Myocyte (in vitro differentiated cells): ENCODE results near the gene PDLIM3. TPM values are rescaled to one million over a fixed set of nuclear protein-coding genes. Genes with fewer than 3 reads are reported as not detected.
"Not testable (repeated sequence)": the region's sequence is repeated elsewhere in the genome, so short reads cannot be mapped to it uniquely, and the experiment has no call there.

Experiments
- DNase-seq: peaks from one replicate; pipeline ENCODE4 v3.0.0-alpha.2; 2012; ENCODE audit warnings: low read depth
- total RNA-seq: library from RNA; depleted of rRNA; stranded (reverse); fragments of >200 nt; gene quantifications from 2 replicates; pipeline ENCODE4 v1.2.3, GENCODE V29; 2014

PDLIM3 gene
- total RNA-seq, 1 donor from 2014 or later: 5,295 TPM

DNA sequence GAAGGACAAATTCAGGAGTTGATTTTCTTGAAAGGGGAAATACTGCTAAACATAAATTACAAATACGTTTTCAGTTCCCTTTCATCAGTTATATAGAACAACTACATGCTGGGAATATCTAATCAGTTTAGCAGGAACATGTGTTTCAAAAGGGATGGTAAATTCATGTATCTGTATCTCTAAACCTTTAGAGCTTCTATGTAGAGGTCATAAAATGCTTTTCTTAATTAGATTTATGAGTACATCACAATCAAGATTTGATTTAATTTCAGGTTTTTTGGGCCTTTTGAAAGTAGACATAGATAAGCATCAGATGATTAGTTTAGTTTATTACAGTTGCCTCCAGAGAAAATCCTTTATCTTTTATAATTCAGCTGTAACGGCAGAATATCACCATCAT lies 12.9 kb downstream of the PDLIM3 start:
- no peak for DNase-seq

DNA sequence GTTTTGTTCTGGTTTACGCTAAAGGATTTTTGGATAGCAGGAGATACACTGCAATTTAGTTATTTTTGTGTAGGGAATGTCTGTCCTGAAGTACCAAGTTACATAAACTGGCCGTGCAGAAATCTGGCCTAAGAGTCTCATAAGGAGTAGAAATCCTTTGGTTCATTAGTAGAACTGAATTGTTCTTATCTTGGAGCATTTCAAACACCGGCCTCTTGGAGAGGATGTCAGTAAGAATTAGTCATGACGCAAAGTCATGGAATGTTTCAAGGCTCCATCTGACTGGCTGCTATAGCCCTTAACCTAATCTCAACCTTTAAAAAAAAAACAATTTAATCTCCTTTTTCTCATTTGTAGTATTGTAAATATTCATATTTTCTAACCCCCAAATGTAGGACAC lies 15.2 kb downstream of the PDLIM3 start:
- no peak for DNase-seq

DNA sequence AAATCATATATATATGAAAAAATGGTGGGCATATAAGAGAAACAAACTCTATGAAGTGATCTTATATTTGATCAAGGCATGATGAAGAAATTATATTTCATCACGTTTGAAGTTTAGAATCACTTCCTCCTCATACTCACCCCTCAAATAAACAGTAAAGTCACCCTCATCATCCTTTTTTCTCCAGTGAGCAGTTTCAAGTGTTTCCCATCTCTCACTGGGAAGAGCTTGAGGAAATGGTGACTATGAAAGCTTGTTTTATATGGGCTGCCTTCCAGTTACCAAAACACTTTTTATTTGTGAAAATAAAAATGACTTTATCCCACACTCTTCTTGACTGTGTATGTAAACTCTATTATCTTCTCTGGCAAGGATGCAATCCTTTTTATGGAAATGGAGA lies 16.8 kb downstream of the PDLIM3 start:
- no peak for DNase-seq

DNA sequence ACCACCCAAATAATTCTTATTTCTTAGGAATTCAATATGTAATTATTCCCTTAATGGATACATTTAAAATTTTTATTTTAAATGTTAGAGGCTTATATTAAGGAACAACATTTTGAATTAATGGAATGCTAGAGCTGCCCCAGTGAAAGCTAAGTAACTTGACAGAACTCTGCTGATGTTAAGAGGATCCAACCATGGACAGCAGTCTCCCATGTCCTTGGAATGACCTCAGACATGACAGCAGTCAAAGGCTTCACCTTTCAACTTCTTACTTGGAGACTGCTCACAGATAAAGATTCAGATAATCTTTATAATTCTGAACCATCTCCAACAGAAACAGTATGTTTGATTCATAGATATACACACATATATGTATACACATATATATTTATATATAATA lies 17.2 kb downstream of the PDLIM3 start:
- DNase-seq: no peak

DNA sequence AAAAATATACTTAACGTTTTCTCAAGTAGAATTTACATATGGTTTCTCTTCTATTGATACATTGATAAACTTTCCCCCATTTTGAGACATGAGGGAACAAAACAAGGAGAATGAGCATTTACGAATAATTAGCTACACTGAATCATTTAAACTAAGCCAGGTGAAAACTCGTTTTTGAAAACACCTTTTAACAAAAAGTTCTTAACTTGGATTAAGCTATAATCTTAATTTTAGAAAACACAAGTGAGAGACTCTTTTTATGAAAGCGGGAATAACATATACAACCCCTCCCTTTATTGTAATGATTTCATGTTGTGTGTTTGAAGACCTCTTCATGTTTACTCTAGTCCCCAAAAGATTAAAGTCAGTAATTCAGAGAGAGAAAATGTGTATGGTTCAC lies 20.1 kb downstream of the PDLIM3 start:
- DNase-seq: no peak

DNA sequence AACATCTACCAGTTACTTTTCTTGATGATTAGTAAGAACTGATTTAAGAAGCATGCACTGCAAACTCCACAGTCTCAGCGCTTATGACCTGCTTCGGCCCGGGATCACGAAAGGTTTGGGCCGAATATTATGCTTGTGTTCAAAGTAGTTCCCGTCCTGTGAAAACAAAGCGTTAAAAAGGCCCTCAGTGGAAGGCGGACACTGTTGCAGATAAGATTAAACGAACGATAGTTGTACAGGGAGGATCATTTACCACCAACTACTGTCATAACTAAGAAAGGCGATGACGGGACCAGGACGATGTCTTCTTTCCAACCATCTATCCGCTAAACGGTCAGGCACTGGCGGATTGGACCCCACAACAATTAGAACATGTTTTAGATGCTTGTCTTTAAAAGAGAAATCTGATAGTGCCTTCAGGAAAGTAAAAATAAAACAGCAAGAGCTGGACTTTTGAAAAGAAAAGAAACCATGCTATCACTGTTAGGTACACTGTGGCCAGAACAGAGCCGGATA lies 21.1 kb downstream of the PDLIM3 start:
- DNase-seq: no peak

DNA sequence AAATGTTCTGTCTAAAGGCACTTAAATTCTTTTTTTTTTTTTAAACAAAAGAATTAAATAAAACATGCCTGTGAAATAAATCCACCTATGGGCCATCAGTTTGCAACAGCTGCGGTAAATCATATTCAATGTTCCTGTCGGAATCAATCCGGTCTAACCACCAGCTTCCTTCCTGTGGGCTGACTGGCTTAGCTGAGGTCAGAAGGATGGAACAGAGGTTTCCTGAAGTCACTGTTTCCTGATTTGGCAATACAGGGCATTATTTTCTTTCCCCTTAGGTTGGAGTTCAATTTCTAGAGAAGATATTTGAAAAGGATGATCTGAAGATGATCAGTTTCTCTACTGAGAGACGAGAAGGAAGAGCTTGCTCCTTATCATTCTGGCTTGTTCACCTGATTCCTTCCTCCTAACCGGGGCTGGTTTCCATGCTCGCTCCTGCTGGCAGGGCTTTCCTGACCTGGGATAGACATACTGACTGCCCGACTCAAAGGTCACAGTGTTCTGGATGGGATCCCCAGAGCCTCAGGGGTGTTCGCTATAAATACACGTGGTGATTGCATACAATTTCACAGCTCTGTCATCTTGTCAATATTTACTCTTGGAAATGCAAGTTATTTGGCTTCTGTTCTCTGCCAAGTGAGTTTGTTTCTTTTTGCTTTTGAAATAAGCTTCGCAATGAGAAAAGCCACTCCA lies 21.7 kb downstream of the PDLIM3 start:
- peak; percentile 74 for DNase-seq

DNA sequence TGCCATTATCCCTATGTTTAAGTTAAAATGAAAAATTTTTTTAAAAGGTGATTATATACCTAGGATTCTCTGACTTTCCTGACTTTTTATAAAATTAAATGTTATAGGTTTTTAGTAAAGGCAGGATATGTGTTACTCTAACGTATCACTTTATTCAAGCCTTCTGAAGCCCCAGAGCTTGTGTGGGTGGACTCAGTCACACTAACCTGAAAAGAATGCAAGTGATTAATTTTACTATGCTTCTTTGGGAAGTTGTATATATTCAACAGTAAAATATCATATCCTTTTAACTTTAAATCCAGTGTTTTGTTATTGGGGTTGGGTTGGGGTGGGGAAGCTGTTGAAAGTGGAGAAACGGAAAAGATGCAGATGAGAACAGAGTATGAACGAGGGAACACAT lies 22.8 kb downstream of the PDLIM3 start:
- DNase-seq: no peak

DNA sequence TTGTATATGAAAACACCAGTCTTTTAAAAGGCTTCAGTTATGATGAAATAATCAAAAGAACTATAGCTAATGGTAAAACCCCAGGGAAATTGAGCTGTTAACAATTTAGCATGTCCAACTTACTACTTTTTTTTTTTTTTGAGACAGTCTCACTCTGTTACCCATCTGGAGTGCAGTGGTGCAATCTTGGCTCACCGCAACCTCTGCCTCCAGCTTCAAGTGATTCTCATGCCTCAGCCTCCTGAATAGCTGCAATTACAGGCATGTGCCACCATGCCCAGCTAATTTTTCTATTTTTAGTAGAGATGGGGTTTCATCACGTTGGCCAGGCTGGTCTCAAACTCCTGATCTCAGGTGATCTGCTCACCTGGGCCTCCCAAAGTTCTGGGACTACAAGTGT lies 24.1 kb downstream of the PDLIM3 start:
- not testable (repeated sequence) for DNase-seq

DNA sequence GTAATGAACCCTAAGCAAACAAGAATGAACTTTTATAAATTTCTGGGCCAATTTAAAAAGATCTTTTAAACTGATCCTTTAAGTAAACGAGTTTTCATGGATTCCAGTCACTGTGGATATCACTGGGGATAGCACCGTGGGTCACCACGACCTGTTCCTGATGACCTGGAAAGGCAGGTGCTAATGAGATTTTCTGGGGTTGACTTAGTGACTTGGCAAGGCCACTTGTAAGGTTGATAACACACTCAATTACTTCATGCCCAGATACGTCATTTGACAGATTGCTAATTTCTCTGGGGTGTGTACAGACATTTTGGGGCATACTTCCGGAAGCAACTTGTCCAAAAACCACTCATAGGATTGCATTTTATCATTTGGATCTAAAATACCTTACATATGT lies 24.5 kb downstream of the PDLIM3 start:
- DNase-seq: no peak

DNA sequence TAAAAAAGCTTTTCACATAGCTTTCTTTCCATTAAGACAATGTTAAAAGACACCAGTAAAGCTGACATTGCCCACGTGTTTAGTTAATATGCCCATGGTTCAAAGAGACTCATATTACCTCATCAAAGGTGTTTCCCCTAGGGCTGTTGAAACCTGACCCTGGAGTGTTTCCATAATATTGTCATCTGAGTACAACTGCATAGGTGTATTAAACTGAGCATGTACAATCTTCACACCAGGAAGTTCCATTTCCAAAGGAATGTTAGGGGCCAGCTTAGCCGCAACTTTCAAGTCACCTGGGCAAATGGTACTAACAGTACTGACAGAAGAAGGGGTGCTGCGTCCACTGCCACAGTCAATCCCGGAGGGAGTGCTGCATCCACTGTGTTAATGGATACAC lies 27.1 kb downstream of the PDLIM3 start:
- DNase-seq: no peak

DNA sequence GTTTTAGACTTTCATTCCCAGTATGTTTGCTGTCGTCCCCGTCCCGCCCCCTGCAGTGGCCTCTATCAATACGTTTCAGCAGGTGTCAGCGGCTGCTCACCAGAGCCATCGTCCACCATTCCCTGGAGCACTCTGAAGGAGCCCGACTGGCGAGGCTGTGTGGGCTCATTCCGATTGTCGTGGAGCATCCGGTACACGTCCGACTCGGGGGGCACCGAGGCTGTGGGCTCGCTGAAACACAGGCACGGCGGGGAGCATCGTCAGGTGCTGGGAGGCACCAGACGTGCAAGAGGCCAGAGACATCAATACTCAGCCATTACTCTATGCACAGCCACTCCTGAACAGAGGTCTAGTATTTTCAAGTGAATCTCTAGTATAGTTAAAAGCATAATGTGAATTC lies 28.9 kb downstream of the PDLIM3 start:
- DNase-seq: no peak

DNA sequence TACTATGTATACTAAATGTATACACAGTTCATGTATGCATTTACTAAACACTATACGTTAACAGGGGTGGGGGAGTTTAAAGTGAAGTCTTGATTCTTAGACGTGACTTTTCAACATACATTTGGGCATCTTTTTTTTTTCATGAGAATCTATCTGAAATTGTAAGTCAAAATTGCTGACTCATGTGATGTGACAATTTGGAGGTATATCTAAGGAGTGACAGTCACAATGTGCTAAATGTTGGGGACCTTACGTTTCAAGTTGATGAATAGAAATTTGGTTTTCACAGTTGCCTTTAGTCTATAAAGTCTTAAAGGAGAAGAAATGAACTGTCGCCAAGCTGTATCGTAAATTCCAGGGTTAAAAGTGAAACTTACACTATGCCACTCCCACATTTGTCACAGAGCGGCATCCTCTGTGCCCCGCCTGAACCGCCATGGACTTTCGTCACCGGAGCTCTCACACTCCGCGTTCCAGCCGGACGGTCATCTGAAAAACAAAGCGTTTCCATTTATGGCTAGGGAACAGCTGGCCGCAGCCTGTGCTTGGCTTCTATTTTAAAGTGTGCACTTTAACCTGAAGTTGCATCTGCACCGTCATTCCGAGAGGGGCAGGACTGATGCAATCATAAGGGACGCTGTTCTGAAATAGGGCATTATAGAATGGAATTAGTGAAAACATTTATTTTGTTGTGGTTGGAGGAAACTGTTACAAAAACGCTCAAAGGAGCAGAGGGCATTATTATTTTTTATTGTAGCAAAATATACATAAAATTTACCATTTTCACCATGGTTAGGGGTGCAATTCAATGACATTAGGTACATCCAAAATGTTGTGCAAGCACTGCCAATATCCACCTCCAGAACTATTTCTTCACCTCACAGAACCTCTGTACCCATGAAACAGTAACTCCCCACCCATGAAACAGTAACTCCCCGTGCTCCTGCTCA lies 30.9 kb downstream of the PDLIM3 start:
- DNase-seq: peak; percentile 96

DNA sequence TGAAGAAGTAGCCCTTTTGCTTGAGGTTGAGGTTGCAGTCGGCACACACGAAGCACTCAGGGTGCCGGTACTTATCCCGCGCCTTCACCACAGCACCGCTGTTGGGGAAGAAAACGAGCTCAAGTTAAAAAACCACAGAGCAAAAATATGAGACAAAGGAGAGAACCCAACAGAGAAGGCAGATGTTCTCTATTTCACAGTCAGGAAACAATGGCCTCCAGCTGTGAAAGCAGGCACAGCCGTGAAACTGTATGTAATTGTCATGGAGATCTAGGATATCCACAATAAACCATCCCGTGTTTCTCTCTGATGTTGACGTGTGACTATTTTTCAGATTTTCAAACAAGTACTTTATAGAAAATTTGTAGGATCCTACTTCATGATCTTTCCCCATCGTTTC lies 32.9 kb downstream of the PDLIM3 start:
- no peak for DNase-seq

DNA sequence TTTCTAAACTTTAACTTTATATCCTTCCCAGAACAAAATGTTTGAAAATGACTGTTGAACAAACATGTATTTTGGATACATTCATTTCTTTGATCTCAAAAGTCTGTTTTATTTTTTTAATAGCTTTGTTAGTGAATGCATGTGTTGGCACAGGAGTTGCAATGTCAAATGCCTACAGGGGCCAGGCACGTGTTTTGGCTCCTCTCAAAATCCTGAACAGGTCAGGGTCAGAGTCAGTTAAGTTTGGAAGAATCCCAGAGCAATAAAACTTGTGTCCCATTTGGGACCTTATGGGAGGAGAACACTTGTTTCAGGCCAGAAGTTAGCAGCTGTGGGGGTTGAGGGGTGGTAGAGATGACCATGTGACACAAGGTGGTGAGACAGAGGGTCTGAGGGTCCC lies 34.7 kb downstream of the PDLIM3 start:
- DNase-seq: no peak

DNA sequence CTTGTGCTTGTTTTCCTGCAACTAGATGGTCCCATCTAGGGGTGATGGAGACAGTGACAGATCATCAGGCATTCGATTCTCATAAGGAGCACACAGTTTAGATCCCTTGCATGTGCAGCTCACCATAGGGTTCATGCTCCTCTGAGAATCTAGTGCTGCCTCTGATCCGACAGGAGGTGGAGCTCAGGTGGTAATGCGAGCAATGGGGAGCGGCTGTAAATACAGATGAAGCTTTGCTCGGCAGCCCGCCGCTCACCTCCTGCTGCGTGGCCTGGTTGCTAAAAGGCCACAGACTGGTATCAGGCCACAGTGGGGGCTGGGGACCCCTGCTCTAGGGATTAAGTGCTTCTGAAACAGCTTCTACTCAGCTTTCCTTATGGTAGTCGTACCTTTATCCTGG lies 35.3 kb downstream of the PDLIM3 start:
- no peak for DNase-seq

DNA sequence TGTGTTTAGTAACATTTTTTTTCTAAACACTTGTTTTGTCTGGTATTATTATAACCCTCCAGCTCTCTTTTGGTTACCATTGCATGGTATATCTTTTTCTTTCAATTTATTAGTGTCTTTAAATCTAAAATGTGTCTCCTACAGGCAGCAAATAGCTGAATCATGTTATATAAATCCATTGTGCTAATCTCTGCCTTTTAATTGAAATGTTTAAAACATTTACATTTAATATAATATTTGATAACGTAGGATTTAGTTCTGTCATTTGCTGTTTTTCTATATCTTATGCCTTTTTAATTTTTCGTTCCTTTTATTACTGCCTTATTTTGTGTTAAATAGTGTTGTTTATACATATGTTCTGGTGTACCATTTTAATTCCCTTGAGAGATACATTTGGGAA lies 46.7 kb downstream of the PDLIM3 start:
- DNase-seq: no peak

DNA sequence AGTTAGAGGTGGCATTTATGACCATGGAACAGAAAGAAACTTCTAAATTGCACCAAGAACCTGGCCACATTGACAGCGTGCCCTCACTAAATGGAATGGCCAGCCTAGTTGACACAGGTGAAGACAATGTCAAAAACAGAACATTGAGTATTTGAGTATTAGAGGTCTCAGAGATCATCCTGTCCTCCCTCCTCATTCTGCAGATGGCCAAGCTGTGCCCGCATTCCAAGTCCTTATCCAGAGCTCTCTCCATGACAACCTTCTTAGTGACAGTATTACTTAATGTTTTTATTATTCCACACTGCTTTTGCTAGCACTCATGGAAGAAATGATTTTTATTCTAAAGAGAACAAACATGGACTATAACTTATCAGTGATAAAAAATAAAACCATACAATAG lies 53.9 kb downstream of the PDLIM3 start:
- peak; percentile 19 for DNase-seq

DNA sequence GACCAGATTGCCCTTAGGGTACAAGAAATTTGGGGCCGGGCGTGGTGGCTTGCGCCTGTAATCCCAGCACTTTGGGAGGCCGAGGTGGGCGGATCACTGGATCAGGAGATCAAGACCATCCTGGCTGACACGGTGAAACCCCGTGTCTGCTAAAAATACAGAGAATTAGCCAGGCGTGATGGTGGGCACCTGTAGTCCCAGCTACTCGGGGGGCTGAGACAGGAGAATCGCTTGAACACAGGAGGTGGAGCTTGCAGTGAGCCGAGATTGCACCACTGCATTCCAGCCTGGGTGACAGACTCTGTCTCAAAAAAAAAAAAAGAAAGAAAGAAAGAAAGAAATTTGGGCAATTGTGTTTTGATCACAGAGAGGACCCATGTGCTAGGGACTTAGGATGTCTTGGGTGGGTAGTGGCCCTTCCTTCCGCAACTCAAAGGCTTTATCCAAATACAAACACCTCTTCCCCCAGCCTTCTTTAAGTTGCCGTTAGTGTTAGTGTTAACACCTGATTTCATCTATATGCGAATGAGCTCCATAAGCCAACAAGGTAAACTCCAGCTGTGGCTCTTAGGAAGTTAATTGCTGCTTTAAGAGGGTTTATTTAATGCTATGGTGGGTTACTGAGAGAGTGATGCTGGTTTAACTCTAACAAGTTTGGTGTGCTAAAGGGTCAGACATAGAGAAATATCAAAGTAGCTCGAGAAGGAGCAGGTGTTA lies 55.1 kb downstream of the PDLIM3 start:
- no peak for DNase-seq

DNA sequence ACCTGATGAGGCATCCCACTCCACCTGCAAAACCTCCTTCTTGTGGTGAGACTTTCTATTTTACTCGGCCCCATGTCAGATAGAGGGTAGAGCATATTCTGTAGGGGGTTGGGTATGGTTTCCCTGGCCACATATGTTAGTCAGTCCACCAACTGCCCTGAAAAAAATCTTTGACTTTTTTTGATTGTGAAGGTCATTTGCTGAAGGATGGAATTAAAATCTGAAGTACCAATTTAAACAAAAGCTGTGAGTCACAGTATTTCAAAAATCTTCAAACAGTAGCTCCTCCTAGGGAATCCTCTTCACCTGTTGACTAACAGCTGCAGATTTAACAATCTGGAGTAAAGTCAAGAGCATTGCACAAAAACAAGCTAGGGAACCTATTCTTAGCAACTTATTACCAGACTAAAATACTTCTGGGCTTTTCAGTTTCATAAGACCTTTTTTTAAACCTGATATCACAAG lies 55.8 kb downstream of the PDLIM3 start:
- DNase-seq: peak; percentile 94

DNA sequence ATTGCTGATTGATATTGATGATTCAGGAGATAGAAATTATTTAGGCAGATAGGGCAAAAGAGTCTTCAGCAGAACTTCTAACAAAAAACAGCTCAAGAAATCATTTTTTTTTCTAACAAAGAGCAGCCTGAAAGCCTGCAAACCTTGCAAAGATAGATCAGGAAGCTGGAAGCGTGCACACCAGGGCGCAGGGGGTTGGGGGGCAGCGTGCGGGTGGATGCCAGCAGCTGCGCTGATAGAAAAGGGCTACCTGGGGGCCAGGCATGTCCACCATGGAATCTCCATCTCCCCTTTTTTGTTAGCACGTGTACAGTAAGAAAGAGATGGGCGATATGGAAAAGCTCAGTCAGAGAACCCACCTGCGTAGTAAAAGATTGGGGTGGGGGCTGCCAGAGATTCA lies 62.1 kb downstream of the PDLIM3 start:
- DNase-seq: no peak

DNA sequence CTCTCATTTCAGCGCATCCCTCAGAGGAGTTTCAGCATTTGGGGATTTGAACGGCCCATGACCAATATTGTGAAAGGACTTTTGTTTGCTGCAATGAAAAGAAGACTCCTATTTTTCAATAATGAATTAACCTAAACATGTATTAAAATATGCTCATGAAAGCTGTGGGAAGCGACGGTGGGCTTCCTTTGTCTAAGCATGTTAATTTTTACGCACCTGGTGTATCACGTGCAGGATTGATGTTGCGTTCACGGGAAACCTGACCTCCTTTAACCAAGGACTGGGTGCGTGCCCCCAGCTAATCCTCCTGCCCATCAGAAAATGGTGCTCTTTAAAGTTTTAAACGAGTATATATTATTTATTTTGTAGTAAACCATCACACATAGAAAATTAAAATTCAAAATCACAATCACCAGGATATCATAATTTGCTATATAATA lies 63.2 kb downstream of the PDLIM3 start:
- DNase-seq: no peak
